K562 (cell line): Measurements from ENCODE around the gene ATP5MK. TPM values are rescaled to one million over a fixed set of nuclear protein-coding genes. Genes with fewer than 3 reads are reported as not detected.

ENCODE experiments used
- ARID2 ChIP-seq: fragments of 450-650 bp; IDR thresholded peaks from 2 replicates; pipeline ENCODE4 v1.6.1; 2017; ENCODE audit warnings: antibody characterized with exemption, mild to moderate bottlenecking
- EP400 ChIP-seq: fragments of 450-650 bp; IDR thresholded peaks from 2 replicates; pipeline ENCODE4 v1.6.1; 2017; ENCODE audit warnings: antibody characterized with exemption, mild to moderate bottlenecking, moderate library complexity
- FOXM1 ChIP-seq, 2 experiments: fragments of 450-650 bp in 1 of 2; sonication (generic) in 1 of 2; formaldehyde crosslinking in 1 of 2; IDR thresholded peaks; 2 replicates each; pipeline versions ENCODE4 v1.6.1 to v1.9.0; 2017 to 2022; ENCODE audit warnings: low read depth in 2 of 2, mild to moderate bottlenecking in 2 of 2, missing genetic modification reagents in 1 of 2, moderate library complexity in 1 of 2
- RERE ChIP-seq: sonication (generic); formaldehyde crosslinking; IDR thresholded peaks from 2 replicates; pipeline ENCODE4 v1.8.0; 2023; ENCODE audit warnings: missing genetic modification reagents, mild to moderate bottlenecking, borderline replicate concordance
- RUNX1 ChIP-seq: sonication (generic); IDR thresholded peaks from 2 replicates; pipeline ENCODE4 v1.6.1; 2016; ENCODE audit warnings: antibody characterized with exemption, low read depth
- TEAD1 ChIP-seq, 2 experiments: fragments of 450-650 bp in 1 of 2; sonication (generic) in 1 of 2; formaldehyde crosslinking; IDR thresholded peaks; 2 replicates each; pipeline versions ENCODE4 v1.4.0 to v1.8.0; 2020 to 2022; ENCODE audit warnings: mild to moderate bottlenecking in 2 of 2, missing genetic modification reagents in 1 of 2
- XRCC5 ChIP-seq: fragments of 200-400 bp; formaldehyde crosslinking; IDR thresholded peaks from 2 replicates; pipeline ENCODE4 v1.6.1; 2017; ENCODE audit warnings: low read depth, mild to moderate bottlenecking, low read length
- ZBTB11 ChIP-seq, 3 experiments: fragments of 200-800 bp in 1 of 3; fragments of 250-450 bp in 1 of 3; fragments of 450-650 bp in 1 of 3; sonication (Bioruptor Pico) in 1 of 3; sonication (Bioruptor generic) in 1 of 3; formaldehyde crosslinking in 1 of 3; IDR thresholded peaks; 2 replicates each; pipeline versions ENCODE4 v1.6.1 to v1.8.0; 2016 to 2022; ENCODE audit warnings: mild to moderate bottlenecking in 2 of 3, missing genetic modification characterization in 2 of 3, missing compliant biosample characterization in 1 of 3, moderate library complexity in 1 of 3
- ZBTB5 ChIP-seq: fragments of 450-650 bp; IDR thresholded peaks from 2 replicates; pipeline ENCODE4 v1.6.1; 2017; ENCODE audit warnings: antibody characterized with exemption
- ZNF282 ChIP-seq: sonication (generic); formaldehyde crosslinking; IDR thresholded peaks from 2 replicates; pipeline ENCODE4 v1.8.1; 2023; ENCODE audit warnings: missing genetic modification reagents
- polyA plus RNA-seq, 8 experiments: library from polyadenylated mRNA; depleted of rRNA in 4 of 8; stranded (reverse) in 5 of 8; unstranded in 3 of 8; fragments of >200 nt; fragmentation: Nextera tagmentation in 2 of 8; fragmentation: Illumina TruSeq in 1 of 8; extraction: Ambion mirVana in 2 of 8; extraction: Trizol in 1 of 8; gene quantifications; 2 replicates each; pipeline versions ENCODE4 v1.2.1 to v1.2.3, GENCODE V29; 2011 to 2014; ENCODE audit warnings: inconsistent platforms in 1 of 8, missing spikeins in 1 of 8
- total RNA-seq, 7 experiments: library from RNA; depleted of rRNA in 6 of 7; stranded (reverse); fragments of >200 nt in 6 of 7; fragmentation: Illumina TruSeq in 2 of 7; extraction: Trizol in 2 of 7; gene quantifications; 2 replicates each; pipeline versions ENCODE4 v1.2.1 to v1.2.3, GENCODE V29; 2011 to 2021; ENCODE audit warnings: low replicate concordance in 1 of 7
- TF ChIP-seq, protein P1 (sequence below): fragments of 450-650 bp; IDR thresholded peaks from 2 replicates; pipeline ENCODE4 v1.6.1; 2018; ENCODE audit warnings: mild to moderate bottlenecking, low read depth; ENCODE audit not compliant: partially characterized antibody

The ATP5MK gene
- total and polyA plus RNA-seq, 9 of the 15 experiments (the other 6 are each of a cell fraction or from before 2014, with no cell fraction given): 182 to 1,810 (median 741) TPM

GRCh38 chr10:103367782-103368518 lies 28.3 kb downstream of the ATP5MK start, which contains the start of gene TAF5 (continued):
- TF ChIP-seq ZBTB11 (CRISPR knock-in tag; IDR thresholded peaks at IDR 0.05): no peak
- peak; percentile 80 for TF ChIP-seq FOXM1 (IDR thresholded peaks at IDR 0.05; ENCODE audit: low read depth)
- TF ChIP-seq FOXM1 (CRISPR knock-in tag; IDR thresholded peaks at IDR 0.05; ENCODE audit: low read depth): no peak
- no peak for TF ChIP-seq ZNF282 (CRISPR knock-in tag)
- TF ChIP-seq, protein P1, sequence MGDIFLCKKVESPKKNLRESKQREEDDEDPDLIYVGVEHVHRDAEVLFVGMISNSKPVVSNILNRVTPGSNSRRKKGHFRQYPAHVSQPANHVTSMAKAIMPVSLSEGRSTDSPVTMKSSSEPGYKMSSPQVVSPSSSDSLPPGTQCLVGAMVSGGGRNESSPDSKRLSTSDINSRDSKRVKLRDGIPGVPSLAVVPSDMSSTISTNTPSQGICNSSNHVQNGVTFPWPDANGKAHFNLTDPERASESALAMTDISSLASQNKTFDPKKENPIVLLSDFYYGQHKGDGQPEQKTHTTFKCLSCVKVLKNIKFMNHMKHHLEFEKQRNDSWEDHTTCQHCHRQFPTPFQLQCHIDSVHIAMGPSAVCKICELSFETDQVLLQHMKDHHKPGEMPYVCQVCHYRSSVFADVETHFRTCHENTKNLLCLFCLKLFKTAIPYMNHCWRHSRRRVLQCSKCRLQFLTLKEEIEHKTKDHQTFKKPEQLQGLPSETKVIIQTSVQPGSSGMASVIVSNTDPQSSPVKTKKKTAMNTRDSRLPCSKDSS: no peak
- no peak for TF ChIP-seq ZBTB5
- peak; percentile 71; the same call in 1 of the 2 replicates for TF ChIP-seq EP400
- no peak for TF ChIP-seq RUNX1
- TF ChIP-seq RERE (CRISPR knock-in tag): no peak
- no peak for TF ChIP-seq XRCC5
- TF ChIP-seq ARID2: no peak
- TF ChIP-seq TEAD1 (CRISPR knock-in tag; IDR thresholded peaks at IDR 0.05): no peak
